Spleen (tissue), 11 donors: ENCODE data around the gene DNAJC7. TPM values are rescaled to one million over a fixed set of nuclear protein-coding genes. Genes with fewer than 3 reads are reported as not detected.
"Not testable (repeated sequence)": the region's sequence is repeated elsewhere in the genome, so short reads cannot be mapped to it uniquely, and the experiment has no call there.

Experiments
- DNase-seq: peaks from one replicate; pipeline ENCODE4 v3.0.0-alpha.2; 2020
- H3K27ac ChIP-seq, 8 donors: fragments of 200-600 bp; sonication (generic) in 7 of 8; 1 replicate in 4 of 8; 2 replicates in 4 of 8; pipeline versions ENCODE4 v1.5.0 to v1.8.0; 2016 to 2021; ENCODE audit warnings: inconsistent platforms in 4 of 8, mild to moderate bottlenecking in 4 of 8, moderate library complexity in 1 of 8
- H3K27me3 ChIP-seq, 7 donors: fragments of 200-600 bp; sonication (generic) in 6 of 7; replicated peaks in 1 of 7; 1 replicate in 4 of 7; 2 replicates in 3 of 7; pipeline versions ENCODE4 v1.5.0 to v1.8.0; 2016 to 2021; ENCODE audit warnings: inconsistent platforms in 3 of 7, mild to moderate bottlenecking in 1 of 7
- H3K36me3 ChIP-seq, 6 donors: fragments of 200-600 bp; sonication (generic) in 5 of 6; 1 replicate in 4 of 6; 2 replicates in 2 of 6; pipeline versions ENCODE4 v1.5.0 to v1.8.0; 2016 to 2021; ENCODE audit warnings: inconsistent platforms in 2 of 6
- H3K4me1 ChIP-seq, 6 donors: fragments of 200-600 bp; sonication (generic) in 5 of 6; 1 replicate in 3 of 6; 2 replicates in 3 of 6; pipeline versions ENCODE4 v1.5.0 to v1.8.0; 2016 to 2021; ENCODE audit warnings: inconsistent platforms in 3 of 6
- H3K4me3 ChIP-seq, 8 donors: fragments of 200-600 bp; sonication (generic) in 7 of 8; 1 replicate in 4 of 8; 2 replicates in 4 of 8; pipeline versions ENCODE4 v1.5.0 to v1.8.0; 2016 to 2021; ENCODE audit warnings: inconsistent platforms in 4 of 8, mild to moderate bottlenecking in 4 of 8, moderate library complexity in 2 of 8
- H3K9me3 ChIP-seq, 8 donors: fragments of 200-600 bp; sonication (generic) in 7 of 8; 1 replicate in 4 of 8; 2 replicates in 4 of 8; pipeline versions ENCODE4 v1.5.0 to v1.8.0; 2016 to 2021; ENCODE audit warnings: inconsistent platforms in 4 of 8
- POLR2A ChIP-seq, 3 donors: fragments of 450-650 bp; IDR thresholded peaks; one replicate each; pipeline ENCODE4 v1.5.1; 2017; ENCODE audit warnings: antibody characterized with exemption in 3 of 3, mild to moderate bottlenecking in 1 of 3
- POLR2AphosphoS5 ChIP-seq, 3 donors: sonication (generic); formaldehyde crosslinking; IDR thresholded peaks; one replicate each; pipeline ENCODE4 v1.5.1; 2017; ENCODE audit warnings: antibody characterized with exemption in 3 of 3
- WGBS, 5 donors: extraction: QIAGEN DNeasy Blood & Tissue Kit in 3 of 5; methylation state at CpG; one replicate each; pipeline versions ENCODE4 v1.1.5 to v1.1.7; 2013 to 2018; 5-methylcytosine and 5-hydroxymethylcytosine counted together
- intact Hi-C: fragments of 100-400 bp; cut with DNase I; formaldehyde crosslinking; loops from one replicate; pipeline ENCODE4 v1.15.0; 2023; ENCODE audit warnings: low total_unique reads
- polyA plus RNA-seq, 3 donors: library from polyadenylated mRNA; stranded (reverse); fragments of 200-250 nt; gene quantifications; one replicate each; pipeline ENCODE4 v1.2.1, GENCODE V29; 2013
- total RNA-seq, 7 donors: library from RNA; depleted of rRNA in 3 of 7; stranded (reverse); fragments of >200 nt in 3 of 7; fragmentation: NEBNext Ultra II Directional in 4 of 7; extraction: Animal tissue kit (Norgen Biotek cat#: 25700) in 4 of 7; gene quantifications; one replicate each; pipeline versions ENCODE4 v1.1.0 to v1.2.1, GENCODE V29; 2016 to 2021
- TF ChIP-seq, protein P1 (sequence below), 11 experiments: fragments of 200-600 bp in 7 of 11; fragments of 450-650 bp in 4 of 11; sonication (generic) in 4 of 11; IDR thresholded peaks in 8 of 11; conservative IDR thresholded peaks in 3 of 11; 1 replicate in 7 of 11; 2 replicates in 4 of 11; pipeline versions ENCODE4 v1.4.0 to v1.8.0; 2016 to 2021; ENCODE audit warnings: antibody characterized with exemption in 11 of 11, inconsistent platforms in 4 of 11, mild to moderate bottlenecking in 1 of 11
- donor health status: healthy with polysubstance abuse.
- donor health status: DM: no; HTN: no; CAD: no; lungs with moderate emphysema.
- donor health status: DM: no; HTN: no; CAD: no.
- donor health status: Bipolar disorder and iron deficiency.
- donor health status: healthy.
- donor health status: DM: no; HTN: no; CAD: no.
- donor health status: DM: yes; HTN: yes; CAD: no.

The DNAJC7 gene
- total and polyA plus RNA-seq, 10 donors = 60.6 to 108 (median 79.2) TPM

DNA sequence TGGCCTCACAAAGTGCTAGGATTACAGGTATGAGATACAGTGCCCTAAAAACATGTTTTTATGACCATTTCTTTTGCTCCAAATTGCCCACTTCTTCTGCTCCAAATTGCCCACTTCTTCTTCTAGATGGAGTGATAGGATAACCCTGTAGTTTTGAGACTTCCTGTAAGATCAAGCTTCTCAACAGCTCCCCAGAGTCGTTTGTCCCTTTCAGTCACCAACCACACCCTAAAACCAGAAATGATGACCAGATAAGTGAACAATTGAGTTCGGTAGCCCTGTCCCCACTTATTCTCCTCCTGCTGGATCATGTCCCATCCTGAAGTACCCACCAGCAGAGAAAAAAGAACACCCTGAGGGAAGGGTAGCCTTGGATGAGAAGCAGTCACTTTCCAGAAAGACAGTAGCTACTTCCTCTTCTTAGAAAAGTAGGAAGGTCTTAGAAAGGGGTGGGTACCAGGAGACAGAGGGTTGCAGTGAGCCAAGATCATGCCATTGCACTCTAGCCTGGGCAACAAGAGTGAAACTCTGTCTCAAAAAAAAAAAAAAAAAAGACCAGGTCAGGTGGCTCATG, 84.3 kb downstream of the DNAJC7 start:
- WGBS, 5 donors = 14 to 32% (median 19%) methylated on average over 2 of the region's 2 CpGs
- no peaks in the 10 kb centered on the region for H3K36me3 ChIP-seq
- H3K9me3 ChIP-seq = no peaks in the 10 kb centered on the region
- H3K4me1 ChIP-seq = peaks cover 6 to 48% (median 26%) of the 10 kb centered on the region in 6 donors
- H3K27ac ChIP-seq = peak overlapping the region in 3 of 8 donors; percentile 61 to 69 (median 61)
- H3K4me3 ChIP-seq = no peak overlapping the region
- TF ChIP-seq POLR2A (IDR thresholded peaks at IDR 0.05) = no peak
- TF ChIP-seq, protein P1, sequence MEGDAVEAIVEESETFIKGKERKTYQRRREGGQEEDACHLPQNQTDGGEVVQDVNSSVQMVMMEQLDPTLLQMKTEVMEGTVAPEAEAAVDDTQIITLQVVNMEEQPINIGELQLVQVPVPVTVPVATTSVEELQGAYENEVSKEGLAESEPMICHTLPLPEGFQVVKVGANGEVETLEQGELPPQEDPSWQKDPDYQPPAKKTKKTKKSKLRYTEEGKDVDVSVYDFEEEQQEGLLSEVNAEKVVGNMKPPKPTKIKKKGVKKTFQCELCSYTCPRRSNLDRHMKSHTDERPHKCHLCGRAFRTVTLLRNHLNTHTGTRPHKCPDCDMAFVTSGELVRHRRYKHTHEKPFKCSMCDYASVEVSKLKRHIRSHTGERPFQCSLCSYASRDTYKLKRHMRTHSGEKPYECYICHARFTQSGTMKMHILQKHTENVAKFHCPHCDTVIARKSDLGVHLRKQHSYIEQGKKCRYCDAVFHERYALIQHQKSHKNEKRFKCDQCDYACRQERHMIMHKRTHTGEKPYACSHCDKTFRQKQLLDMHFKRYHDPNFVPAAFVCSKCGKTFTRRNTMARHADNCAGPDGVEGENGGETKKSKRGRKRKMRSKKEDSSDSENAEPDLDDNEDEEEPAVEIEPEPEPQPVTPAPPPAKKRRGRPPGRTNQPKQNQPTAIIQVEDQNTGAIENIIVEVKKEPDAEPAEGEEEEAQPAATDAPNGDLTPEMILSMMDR (IDR thresholded peaks at IDR 0.05 in 8 of 11, conservative IDR thresholded peaks at IDR 0.05 in 3 of 11) = no peak
- TF ChIP-seq POLR2AphosphoS5 (IDR thresholded peaks at IDR 0.05) = no peak
- no peak for DNase-seq
- H3K27me3 ChIP-seq = no peaks in the 10 kb centered on the region
- intact Hi-C loops = no loop called here

DNA sequence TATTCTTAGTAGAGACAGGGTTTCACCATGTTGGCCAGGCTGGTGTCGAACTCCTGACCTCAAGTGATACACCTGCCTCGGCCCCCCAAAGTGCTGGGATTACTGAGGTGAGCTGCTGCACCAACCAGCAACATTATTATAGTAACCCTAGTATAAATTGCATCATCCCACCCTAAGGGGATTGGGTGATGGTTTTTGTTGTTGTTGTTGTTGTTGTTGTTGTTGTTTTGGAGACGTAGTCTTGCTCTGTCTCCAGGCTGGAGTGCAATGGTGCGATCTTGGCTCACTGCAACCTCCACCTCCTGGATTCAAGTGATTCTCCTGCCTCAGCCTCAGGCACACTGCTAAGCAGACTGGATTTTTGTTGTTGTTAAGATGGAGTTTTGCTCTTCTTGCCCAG, 85.5 kb downstream of the DNAJC7 start:
- intact Hi-C loops = not testable (repeated sequence)

DNA sequence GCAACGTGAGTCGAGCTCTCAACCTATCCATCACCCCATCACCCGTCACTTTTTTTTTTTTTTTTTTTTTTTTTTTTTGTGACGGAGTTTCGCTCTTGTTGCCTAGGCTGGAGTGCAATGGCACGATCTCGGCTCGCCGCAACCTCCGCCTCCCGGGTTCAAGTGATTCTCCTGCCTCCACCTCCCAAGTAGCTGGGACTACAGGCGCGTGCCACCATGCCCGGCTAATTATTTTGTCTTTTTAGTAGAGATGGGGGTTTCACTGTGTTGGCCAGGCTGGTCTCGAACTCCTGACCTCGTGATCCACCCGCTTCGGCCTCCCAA, 86.4 kb downstream of the DNAJC7 start:
- 51 to 57% (median 54%) methylated on average over 17 to 18 of the region's 18 CpGs for WGBS, 5 donors
- DNase-seq, H3K9me3 ChIP-seq, H3K27me3 ChIP-seq, H3K36me3 ChIP-seq, intact Hi-C loops: not testable (repeated sequence)
- Histone ChIP-seq H3K4me3 (peak overlapping the region; percentile 47 to 76 (median 54)), H3K27ac (peak overlapping the region in 7 of 8 donors; percentile 72 to 90 (median 86)), H3K4me1 (peaks cover 6 to 53% (median 26%) of the 10 kb centered on the region in 6 donors)

More for the DNA sequence above, 85.5 kb downstream of the DNAJC7 start:
- H3K4me1 ChIP-seq = peaks cover 6 to 48% (median 26%) of the 10 kb centered on the region in 6 donors
- 91 to 97% (median 92%) methylated on average over 4 of the region's 4 CpGs for WGBS, 5 donors
- DNase-seq, H3K9me3 ChIP-seq, H3K36me3 ChIP-seq, H3K27me3 ChIP-seq, H3K27ac ChIP-seq, H3K4me3 ChIP-seq: not testable (repeated sequence)

DNA sequence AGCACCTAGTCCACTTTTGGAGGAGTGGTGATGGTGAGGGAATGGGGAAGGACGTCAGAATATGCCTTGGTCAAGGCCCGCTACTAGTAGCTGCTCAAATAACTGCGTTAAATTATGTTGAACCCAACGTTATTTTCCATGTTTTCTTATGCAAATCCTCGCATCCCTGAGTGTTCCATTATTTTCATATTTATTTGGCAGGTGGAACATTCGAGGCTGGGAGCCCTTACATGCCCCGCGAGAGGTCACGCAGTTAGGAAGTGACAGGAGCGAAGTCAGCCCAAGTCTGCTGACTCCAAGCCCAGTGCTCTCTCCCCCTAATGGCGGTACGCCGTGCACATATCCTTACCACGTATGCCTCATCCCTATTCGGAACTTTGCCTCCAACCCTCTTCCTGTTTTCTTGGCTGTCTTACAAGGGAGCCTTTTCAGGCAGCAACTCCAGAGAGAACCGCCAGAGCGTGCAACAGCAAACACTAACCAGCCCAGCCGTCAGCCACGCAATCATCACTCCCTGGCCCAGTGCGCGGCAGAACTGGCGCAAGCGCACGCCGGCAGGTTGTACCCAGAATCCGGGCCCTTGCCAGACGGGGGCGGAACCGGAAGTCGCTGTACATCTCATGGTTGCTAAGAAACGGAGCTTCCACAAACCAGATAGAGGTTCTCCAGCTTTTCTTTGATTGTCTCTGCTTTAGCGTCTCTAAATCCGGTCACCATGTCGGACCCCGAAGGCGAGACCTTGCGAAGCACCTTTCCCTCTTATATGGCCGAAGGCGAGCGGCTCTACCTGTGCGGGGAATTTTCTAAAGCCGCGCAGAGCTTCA, 87.0 kb downstream of the DNAJC7 start, which contains the start of gene ODAD4:
ODAD4 (plus strand) TSS at position 609 of the 824 bp plus-strand sequence; CDS start at position 716, 107 bp downstream.
- 2 to 3% (median 2%) methylated on average over 43 of the region's 43 CpGs for WGBS, 5 donors
- peak within 1 kb of the TSS; percentile 72 to 90 (median 86) for H3K27ac ChIP-seq

More for the DNA sequence above, 87.0 kb downstream of the DNAJC7 start, which contains the start of gene ODAD4:
- peak; percentile 99 for DNase-seq
- Histone ChIP-seq H3K27me3 (no peaks in the 10 kb centered on the region), H3K4me3 (peak within 1 kb of the TSS; percentile 47 to 76 (median 54)), H3K9me3 (no peaks in the 10 kb centered on the region), H3K4me1 (peaks cover 6 to 55% (median 26%) of the 10 kb centered on the region in 6 donors), H3K36me3 (no peaks in the 10 kb centered on the region)
- TF ChIP-seq POLR2A (IDR thresholded peaks at IDR 0.05) (peak in 1 of 3 donors; percentile 81), POLR2AphosphoS5 (IDR thresholded peaks at IDR 0.05) (peak; percentile 95 to 96 (median 96))
- TF ChIP-seq, protein P1 (IDR thresholded peaks at IDR 0.05 in 8 of 11, conservative IDR thresholded peaks at IDR 0.05 in 3 of 11) = peak in 10 of 11 experiments; percentile 37 to 80 (median 61)
- intact Hi-C loops = no loop called here
